ENCODE results near the gene GREB1.
"Not testable (repeated sequence)": the region's sequence is repeated elsewhere in the genome, so short reads cannot be mapped to it uniquely, and the experiment has no call there.

GREB1 gene

DNA sequence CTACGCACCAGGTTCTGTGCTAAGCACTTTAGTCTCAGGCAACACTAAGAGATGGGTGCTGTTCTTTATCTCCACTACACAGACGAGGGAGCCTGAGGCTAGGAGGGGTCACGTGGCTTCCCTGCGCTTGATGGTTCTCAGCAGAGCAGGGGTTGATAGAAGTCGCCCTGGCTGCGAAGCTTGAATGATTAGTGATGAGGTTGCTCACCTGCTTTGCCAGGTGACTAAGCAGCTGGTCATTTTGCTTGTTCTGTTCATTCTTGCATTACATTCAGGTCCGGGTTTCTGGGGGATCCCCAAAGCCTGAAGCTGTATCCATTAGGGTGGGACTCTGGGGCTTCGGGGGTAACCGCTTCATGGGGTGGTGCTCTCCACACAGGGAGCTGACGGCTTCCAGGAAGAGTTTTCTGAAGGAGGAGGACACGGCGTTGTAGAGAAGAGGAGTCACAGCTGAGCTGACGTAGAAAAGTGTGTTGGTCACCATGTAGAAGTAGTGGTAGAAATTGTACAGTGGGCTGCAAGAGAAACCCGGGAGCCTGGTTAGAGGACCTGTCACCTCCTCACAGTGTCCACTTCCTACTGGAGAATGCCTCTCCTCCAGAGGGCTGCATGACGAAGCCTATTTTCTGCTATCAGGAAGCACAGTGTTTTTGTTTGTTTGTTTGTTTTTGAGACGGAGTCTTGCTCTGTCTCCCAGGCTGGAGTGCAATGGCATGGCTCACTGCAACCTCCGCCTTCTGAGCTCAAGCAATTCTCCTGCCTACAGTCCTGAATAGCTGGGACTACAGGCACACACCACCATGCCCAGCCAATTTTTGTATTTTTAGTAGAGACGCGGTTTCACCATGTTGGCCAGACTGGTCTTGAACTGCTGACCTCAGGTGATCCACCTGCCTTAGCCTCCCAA is 124.6 kb downstream of the GREB1 start:
- DNase-seq (ENCODE audit: low read depth in 1 of 2, low spot score in 1 of 2) = no peak

GRCh38 chr2:11659115-11659475 is 125.2 kb downstream of the GREB1 start:
- no peak for DNase-seq (ENCODE audit: low read depth in 1 of 2, low spot score in 1 of 2)

DNA sequence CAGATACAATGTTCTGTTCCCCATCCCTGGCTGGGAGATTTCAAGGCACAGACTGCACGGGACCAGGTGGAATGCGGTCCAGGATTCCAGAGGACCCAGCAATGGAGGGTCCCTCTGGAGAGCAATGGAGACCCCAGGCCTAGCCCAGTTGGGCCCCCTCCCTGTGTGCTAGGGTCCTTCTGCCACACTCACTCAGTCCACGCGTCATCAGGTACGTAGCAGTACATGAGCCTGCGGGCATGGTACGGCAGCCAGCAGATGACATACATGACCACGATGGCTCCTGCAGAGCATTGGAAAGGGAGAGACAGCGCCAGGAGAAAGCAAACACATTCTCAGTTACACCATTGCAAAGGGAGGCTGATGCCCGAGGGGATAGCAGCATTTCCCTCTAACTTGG is 126.0 kb downstream of the GREB1 start:
- no peak for DNase-seq (ENCODE audit: low read depth in 1 of 2, low spot score in 1 of 2)

DNA sequence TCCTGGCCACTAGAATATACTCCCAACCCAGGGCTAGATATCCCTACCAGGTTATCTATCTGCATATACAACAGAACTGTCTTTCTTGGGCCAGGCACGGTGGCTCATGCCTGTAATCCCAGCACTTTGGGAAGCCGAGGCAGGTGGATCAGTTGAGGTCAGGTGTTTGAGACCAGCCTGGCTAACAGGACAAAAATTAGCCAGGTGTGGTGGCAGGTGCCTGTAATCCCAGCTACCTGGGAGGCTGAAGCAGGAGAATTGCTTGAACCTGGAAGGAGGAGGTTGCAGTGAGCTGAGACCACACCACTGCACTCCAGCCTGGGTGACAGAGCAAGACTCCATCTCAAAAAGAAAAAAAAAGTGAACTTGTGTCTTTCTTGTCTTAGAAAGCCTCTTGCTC is 126.6 kb downstream of the GREB1 start:
- DNase-seq (ENCODE audit: low read depth in 1 of 2, low spot score in 1 of 2) = not testable (repeated sequence)

- no peak for DNase-seq (ENCODE audit: low read depth in 1 of 2, low spot score in 1 of 2)
Measured at GRCh38 chr2:11661891-11662435, 128.1 kb downstream of the GREB1 start.

DNA sequence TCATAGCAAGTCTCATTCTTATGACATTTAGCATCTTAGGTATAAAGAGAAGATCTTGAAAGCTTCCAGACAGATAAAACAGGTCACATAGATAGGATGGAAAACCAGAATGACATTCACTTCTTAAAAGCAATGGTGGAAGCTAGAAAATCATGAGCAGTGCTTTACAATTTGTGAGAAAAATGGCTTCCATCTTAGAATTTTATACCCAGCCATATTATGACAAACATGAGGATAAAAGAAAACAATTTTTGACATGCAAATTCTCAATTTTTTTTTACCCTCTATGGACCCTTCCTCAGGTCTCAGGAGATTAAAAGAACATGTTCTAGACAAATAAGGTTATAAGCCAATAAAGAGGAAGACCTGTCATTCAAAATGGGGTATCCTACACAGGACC is 129.0 kb downstream of the GREB1 start:
- no peak for DNase-seq (ENCODE audit: low read depth in 1 of 2, low spot score in 1 of 2)

DNA sequence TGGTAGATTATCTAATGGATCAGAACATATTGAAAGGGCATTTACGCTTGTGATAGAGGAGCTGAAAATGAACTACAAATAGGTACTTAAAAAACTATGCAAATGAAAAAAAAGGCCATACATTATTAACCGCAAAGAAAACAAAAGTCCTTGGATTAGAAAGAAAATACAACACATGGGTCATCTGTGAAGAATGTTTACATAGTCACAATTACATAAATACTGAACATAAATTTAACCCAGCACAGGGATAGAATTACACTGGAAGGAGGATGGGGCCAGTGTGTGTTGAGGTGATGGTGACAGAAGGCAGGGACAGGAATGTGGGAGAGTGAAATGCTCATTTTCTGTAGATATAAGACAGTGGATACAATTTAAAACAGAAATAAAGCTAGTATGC is 129.6 kb downstream of the GREB1 start:
- DNase-seq (ENCODE audit: low read depth in 1 of 2, low spot score in 1 of 2) = no peak

- no peak for DNase-seq (ENCODE audit: low read depth in 1 of 2, low spot score in 1 of 2)
Measured at GRCh38 chr2:11665028-11665427, 131.2 kb downstream of the GREB1 start.

DNA sequence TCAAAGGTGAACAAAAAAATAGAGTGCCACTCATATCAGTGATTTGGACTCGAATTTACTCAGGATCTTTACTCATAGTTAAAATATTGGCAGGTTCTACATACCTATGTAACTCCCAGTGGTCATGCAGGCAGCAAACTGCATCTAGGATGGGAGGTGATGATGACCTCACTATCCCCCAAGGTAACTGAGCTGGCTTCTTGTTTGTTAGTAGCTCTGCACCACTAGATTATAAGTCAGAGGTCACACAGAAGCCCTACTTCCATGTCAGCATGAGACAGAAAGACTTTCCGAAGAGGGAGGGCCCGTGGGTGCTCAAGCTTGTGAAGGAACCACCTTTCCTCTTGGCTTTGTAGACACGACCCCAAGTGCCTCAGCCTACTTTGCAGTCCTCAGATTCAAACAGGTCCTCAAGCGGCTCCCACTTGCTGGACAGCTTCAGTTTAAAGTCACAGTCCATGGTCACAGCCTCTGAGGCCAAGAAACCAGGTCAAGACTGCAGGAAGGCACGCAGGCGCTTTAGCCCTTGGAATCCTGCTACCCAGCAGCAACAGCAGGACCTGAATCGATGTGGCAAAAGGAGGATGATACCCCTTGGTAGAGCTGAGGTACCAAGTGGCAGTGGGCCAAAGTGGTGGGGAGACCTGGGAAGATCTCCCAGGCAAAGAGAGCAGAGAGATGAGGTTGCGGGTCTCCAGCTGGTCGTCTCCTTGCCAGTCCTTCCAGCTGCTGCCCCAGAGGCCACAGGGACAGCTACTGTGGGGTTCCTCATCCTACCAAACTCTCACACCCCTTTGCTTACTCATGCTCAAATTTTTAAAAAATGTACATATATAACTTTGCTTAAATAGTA is 131.9 kb downstream of the GREB1 start:
- no peak for DNase-seq (ENCODE audit: low read depth in 1 of 2, low spot score in 1 of 2)

DNA sequence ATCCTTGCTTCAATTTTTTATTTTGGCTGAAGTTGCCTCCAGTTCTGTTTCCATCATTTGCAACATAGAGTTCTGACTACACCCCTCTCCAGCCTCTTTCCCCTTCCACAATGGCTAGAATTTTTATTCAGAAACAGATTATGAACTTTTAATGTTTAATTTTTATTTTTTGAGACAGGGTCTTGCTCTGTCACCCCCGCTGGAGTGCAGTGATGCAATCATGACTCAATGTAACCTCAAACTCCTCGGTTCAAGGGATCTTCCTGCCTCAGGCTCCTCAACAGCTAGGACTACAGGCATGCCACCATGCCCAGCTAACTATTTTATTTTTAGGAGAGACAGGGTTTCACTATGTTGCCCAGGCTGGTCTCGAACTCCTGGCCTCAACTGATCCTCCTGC is 133.3 kb downstream of the GREB1 start:
- DNase-seq (ENCODE audit: low read depth in 1 of 2, low spot score in 1 of 2) = no peak

DNA sequence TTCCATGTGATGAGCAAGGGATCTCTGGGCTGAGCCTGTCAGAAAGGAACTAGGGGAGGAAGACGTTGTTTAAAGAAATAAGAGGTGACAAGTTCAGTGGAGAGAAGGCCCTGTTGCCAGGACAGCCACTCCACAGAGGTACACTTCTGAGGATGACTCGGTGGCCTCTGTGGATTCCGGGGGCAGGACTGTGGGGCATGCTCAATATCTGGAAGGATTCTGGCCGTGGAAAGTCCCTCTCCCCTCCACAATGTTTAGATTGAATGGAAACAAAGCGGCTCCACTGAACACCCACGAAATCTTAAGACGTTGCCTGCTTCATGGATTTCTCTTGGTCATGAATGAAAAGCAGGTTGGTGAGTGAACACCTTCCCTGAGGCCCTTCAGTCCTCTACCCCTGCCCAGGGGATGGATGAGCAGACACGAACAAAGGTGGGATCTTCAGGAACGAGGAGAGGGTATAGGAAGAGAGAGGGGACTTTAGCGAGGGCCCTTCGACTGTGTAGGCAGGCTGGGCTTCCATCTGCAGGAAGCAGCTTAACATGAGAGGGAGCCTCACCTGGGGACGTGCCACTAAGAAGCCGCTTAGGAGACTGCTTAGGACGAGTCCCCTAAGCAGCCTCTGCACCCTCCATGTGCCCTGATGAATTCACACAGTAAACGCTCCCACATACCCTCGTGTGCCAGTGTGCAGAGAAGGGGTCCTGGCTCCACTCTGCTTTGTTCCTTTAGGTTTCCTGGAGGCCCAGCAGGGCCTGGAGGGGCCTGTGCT is 134.2 kb downstream of the GREB1 start:
- DNase-seq (ENCODE audit: low read depth in 1 of 2, low spot score in 1 of 2) = no peak

DNA sequence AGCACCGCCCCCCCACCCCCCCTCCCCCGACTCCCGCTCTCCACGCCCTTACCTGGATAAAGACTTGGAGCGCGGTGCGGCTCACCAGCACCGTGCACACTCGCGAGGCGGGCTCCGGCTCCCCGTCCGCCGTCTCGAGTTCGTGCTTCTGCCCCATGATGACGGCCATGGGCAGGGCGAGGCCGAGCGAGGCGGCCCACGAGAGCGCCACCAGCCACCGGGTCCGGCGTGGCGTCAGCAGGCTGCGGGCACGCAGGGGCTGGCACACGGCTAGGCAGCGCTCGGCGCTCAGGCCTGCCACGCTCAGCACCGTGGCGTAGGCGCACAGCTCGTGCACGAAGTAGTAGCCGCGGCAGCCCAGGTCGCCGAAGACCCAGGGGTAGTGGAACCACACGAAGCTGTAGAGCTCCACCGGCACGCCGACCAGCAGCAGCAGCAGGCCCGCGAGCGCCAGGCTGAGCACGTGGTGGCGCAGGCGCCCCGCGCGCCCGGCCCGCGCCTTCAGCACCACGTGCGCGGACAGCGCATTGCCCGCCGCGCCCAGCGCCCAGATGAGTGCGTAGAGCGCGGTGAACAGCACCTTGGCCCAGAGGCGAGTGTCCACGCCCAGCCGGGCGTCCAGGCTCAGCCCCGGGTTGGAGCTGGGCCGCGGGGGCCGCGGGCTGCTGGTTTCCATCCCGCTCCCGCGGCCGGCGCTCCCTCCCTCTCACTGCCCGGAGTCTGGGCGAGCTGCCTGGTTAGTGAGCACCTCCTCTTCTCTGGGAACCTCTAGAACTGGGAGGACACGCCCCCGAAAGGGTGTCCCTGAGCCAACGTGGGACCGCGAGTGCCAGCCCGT is 135.8 kb downstream of the GREB1 start, which contains the start of gene NTSR2:
NTSR2 (minus strand) TSS at position 742 of the 838 bp plus-strand sequence; CDS start at position 676, 66 bp downstream.
- no peak for DNase-seq (ENCODE audit: low read depth in 1 of 2, low spot score in 1 of 2)

DNA sequence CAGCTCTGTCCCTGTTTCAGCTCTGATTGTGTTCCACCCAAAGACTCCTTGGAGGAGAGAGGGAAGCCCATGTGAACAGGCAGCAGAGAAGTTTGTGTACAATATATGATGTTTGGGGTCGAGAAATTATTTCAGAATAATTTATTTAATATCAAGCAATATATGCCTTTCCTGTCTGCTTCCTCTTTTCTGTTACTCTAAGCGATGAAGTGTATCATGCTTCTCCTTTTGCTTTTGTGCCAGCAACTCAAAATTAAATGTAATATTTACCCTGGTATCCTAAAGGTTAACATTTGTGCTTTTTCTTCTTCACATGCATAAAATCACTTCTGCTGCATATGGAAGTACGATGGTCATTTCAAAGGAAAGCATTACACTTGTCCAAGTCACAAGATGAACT is 138.6 kb downstream of the GREB1 start:
- no peak for DNase-seq (ENCODE audit: low read depth in 1 of 2, low spot score in 1 of 2)

DNA sequence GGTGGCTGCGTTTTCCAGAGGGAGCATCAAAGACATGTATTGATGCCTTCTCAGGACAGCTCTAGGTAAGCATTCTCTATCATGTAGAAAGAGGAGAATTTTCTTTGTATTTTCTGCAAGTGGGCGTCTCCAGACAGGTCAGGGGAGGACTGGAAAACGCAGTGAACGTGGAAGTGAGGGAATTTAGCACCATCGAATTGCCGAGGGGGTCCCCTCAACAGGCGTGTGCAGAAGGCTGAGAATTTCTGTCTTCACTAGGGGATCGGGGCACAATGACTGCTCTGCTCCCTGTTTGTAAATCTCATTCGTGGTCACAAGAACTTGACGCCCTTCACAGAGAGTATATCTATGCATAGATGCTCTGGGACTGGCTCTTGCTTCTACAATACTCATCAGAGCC is 141.1 kb downstream of the GREB1 start:
- DNase-seq (ENCODE audit: low read depth in 1 of 2, low spot score in 1 of 2) = no peak

DNA sequence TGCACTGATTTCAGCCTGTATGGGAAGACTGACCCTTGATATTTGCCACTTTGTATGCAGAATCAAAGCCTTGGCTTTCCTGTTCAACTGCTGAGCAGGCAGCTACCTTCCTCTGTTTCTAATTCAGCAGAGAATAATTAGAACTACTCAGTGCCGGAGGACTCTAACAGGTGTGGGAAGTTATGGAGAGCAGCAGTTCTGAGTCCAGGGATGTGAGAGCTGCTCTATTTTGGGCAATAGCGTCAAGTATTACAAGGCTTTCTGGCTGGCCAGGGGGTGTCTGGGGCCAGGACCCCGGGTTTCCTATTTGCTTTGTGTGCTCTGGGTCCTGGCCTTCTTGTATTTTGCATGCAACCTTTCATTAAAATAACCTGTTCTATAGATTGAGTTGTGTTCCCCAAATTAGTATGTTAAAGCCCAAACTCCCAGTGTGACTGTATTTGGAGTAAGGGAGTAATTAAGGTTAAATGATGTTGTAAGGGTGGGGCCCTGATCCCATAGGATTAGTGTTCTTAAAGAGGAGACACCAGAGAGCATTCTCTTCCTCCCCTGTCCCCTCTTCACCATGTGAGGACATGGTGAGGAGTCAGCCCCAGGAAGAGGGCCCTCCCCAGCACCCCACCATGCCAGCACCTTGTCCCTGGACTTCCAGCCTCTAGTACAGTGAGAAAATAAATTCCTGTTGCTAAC is 141.7 kb downstream of the GREB1 start:
- DNase-seq (ENCODE audit: low read depth in 1 of 2, low spot score in 1 of 2) = no peak

DNA sequence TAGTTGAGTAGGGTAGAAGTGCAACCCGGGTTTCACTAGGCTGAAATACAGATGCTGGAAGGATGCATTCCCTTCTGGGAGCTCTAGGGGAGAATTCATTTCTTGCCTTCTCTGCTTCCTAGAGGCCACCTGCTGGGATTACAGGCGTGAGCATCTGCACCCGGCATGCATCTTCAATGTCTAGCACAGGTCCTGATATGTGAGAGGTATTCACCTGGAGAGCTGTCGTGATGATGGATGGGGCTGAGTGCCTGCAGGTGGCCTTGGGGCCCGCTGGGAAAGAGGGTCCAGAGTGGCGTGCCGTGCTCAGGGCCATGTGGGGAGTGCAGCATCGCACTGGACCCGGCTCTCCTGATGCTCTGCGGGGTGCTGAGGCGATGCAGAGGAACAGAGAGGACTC is 142.8 kb downstream of the GREB1 start:
- no peak for DNase-seq (ENCODE audit: low read depth in 1 of 2, low spot score in 1 of 2)

DNA sequence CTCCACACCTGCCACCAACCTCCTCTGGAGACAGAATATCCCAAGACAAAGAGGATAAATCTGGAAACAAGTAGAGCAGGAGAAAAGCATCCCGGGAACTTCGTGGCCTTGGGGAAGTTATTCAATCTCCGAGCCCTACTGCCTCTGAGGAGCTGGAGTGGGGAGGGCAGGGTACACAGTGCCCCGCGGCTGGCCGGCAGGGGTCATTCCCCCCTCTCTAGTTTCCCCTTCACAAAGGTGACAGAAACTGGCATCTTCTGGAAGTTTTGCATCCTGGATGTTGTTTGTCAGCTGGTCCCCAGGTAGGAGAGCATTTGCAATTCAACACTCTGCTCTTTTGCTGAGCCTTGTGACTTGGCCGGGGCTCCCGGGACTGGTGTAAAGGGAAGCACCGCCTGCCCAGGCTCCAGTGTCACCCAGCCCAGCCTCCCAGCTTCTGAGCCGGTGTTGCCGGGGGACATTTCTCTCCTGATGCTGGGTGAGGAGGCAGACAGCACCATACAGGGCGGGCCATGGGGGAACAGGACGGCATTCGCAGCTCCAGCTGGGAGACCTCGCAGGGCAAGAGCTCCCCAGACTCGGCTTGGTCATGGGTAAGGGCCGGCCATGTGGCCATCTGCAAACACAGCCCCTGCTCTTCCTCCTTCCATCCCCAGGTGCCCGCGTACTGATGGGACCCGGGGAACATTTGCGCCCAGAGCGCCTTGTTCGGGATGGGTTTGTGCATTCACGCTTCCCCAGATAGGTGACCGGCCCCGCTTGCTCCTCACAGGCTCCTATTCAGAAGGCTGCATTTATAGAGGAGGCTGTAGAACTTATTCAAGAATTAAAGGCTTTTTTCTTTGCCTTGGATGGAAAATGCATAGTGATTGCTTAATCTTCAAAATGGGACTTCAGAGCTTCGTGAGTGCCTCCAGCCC is 143.6 kb downstream of the GREB1 start:
- DNase-seq (ENCODE audit: low read depth in 1 of 2, low spot score in 1 of 2) = no peak

GRCh38 chr2:11678306-11678960 is 144.6 kb downstream of the GREB1 start:
- DNase-seq (ENCODE audit: low read depth in 1 of 2, low spot score in 1 of 2) = no peak
